ENCODE measurements around the gene STUB1.
A peak's percentile ranks its signal among the peaks of the same experiment; 100 is the strongest.

STUB1 gene

GRCh38 chr16:658679-659571 is 21.3 kb upstream of the STUB1 start:
- no peak overlapping the region for H3K27ac ChIP-seq (ENCODE audit: low read length)
- H3K4me2 ChIP-seq (ENCODE audit: low read depth, low read length) = no peak overlapping the region
- no peak overlapping the region for H3K4me3 ChIP-seq (ENCODE audit: low read length)
- H3K9ac ChIP-seq (ENCODE audit: low read length) = no peak overlapping the region
- H4K20me1 ChIP-seq (ENCODE audit: insufficient read depth, low read length) = no peaks in the 10 kb centered on the region
- H2AFZ ChIP-seq (ENCODE audit: low read length) = no peak overlapping the region
- H3K9me2 ChIP-seq (replicated peaks; ENCODE audit: insufficient read depth, low read length) = no peaks in the 10 kb centered on the region
- H3K79me2 ChIP-seq (ENCODE audit: low read length) = no peaks in the 10 kb centered on the region
- H3K36me3 ChIP-seq (replicated peaks; ENCODE audit: insufficient read depth, low read length) = no peaks in the 10 kb centered on the region
- H3F3A ChIP-seq (ENCODE audit: insufficient read depth, low read length) = no peaks in the 10 kb centered on the region
- TF ChIP-seq EZH2phosphoT487 (IDR thresholded peaks at IDR 0.05; ENCODE audit: low read length) = no peak
- TF ChIP-seq CTCF (IDR thresholded peaks at IDR 0.05; ENCODE audit: low read length) = no peak
- no peak for DNase-seq
- H3K9me3 ChIP-seq (replicated peaks; ENCODE audit: insufficient read depth, low read length) = no peaks in the 10 kb centered on the region
- H3K27me3 ChIP-seq (replicated peaks; ENCODE audit: insufficient read depth, low read length) = no peaks in the 10 kb centered on the region
- H3K4me1 ChIP-seq (ENCODE audit: low read length) = peaks cover 8% of the 10 kb centered on the region

DNA sequence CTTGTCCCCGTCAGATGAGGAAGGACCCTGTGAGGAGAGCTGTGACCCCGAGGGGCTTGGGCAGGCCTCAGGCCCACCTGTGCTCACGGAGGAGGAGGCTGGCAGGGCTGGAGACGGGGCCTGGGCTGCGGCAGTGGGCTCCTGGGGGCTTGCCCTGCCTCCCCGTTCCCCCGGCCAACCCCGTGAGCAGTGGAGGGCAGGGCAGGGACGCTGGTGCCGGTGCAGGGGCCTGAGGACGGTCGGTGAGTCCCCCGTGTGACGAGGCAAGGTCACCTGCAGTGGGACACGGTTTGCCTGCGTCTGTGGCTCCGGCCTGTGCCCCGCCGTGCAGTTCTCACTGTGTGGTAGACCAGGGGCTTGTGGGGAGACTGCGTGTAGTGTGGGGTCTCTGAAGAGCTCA is 20.6 kb upstream of the STUB1 start:
- no peak for TF ChIP-seq EZH2phosphoT487 (IDR thresholded peaks at IDR 0.05; ENCODE audit: low read length)
- TF ChIP-seq CTCF (IDR thresholded peaks at IDR 0.05; ENCODE audit: low read length) = no peak
- no peak for TF ChIP-seq EZH2 (optimal IDR thresholded peaks at IDR 0.05; ENCODE audit: low read depth, low read length)
- H3K27ac ChIP-seq (ENCODE audit: low read length) = no peak overlapping the region
- H2AFZ ChIP-seq (ENCODE audit: low read length) = no peak overlapping the region

GRCh38 chr16:660132-660458 is 20.1 kb upstream of the STUB1 start:
- TF ChIP-seq EZH2 (optimal IDR thresholded peaks at IDR 0.05; ENCODE audit: low read depth, low read length) = no peak
- no peak for TF ChIP-seq EZH2phosphoT487 (IDR thresholded peaks at IDR 0.05; ENCODE audit: low read length)
- TF ChIP-seq CTCF (IDR thresholded peaks at IDR 0.05; ENCODE audit: low read length) = no peak

More for the DNA sequence above, 20.6 kb upstream of the STUB1 start:
- no peak overlapping the region for H3K4me3 ChIP-seq (ENCODE audit: low read length)
- H3K4me1 ChIP-seq (ENCODE audit: low read length) = peaks cover 8% of the 10 kb centered on the region
- H3K4me2 ChIP-seq (ENCODE audit: low read depth, low read length) = peak overlapping the region; percentile 79; the same call in 1 of the 2 replicates
- H3K79me2 ChIP-seq (ENCODE audit: low read length) = no peaks in the 10 kb centered on the region
- H3K9me3 ChIP-seq (replicated peaks; ENCODE audit: insufficient read depth, low read length) = no peaks in the 10 kb centered on the region
- DNase-seq = no peak
- H3K9ac ChIP-seq (ENCODE audit: low read length) = no peak overlapping the region
- no peaks in the 10 kb centered on the region for H3K36me3 ChIP-seq (replicated peaks; ENCODE audit: insufficient read depth, low read length)
- H3K27me3 ChIP-seq (replicated peaks; ENCODE audit: insufficient read depth, low read length) = no peaks in the 10 kb centered on the region
- no peaks in the 10 kb centered on the region for H4K20me1 ChIP-seq (ENCODE audit: insufficient read depth, low read length)
- H3K9me2 ChIP-seq (replicated peaks; ENCODE audit: insufficient read depth, low read length) = no peaks in the 10 kb centered on the region
- H3F3A ChIP-seq (ENCODE audit: insufficient read depth, low read length) = no peaks in the 10 kb centered on the region

More at GRCh38 chr16:660132-660458, 20.1 kb upstream of the STUB1 start:
- Histone ChIP-seq H3K9me2 (replicated peaks; ENCODE audit: insufficient read depth, low read length) (no peaks in the 10 kb centered on the region), H2AFZ (ENCODE audit: low read length) (peak overlapping the region; percentile 52), H3K4me1 (ENCODE audit: low read length) (peaks cover 8% of the 10 kb centered on the region), H3K79me2 (ENCODE audit: low read length) (no peaks in the 10 kb centered on the region), H3F3A (ENCODE audit: insufficient read depth, low read length) (no peaks in the 10 kb centered on the region), H3K9me3 (replicated peaks; ENCODE audit: insufficient read depth, low read length) (no peaks in the 10 kb centered on the region), H3K27ac (ENCODE audit: low read length) (peak overlapping the region; percentile 49; the same call in 1 of the 2 replicates), H3K4me3 (ENCODE audit: low read length) (peak overlapping the region; percentile 38), H3K36me3 (replicated peaks; ENCODE audit: insufficient read depth, low read length) (no peaks in the 10 kb centered on the region), H3K9ac (ENCODE audit: low read length) (peak overlapping the region; percentile 31; the same call in 1 of the 2 replicates), H3K4me2 (ENCODE audit: low read depth, low read length) (peak overlapping the region; percentile 79), H3K27me3 (replicated peaks; ENCODE audit: insufficient read depth, low read length) (no peaks in the 10 kb centered on the region), H4K20me1 (ENCODE audit: insufficient read depth, low read length) (no peaks in the 10 kb centered on the region)
- DNase-seq = no peak

Measured in MM.1S (cell line).